ENCODE measurements around the gene CLDN1.

The CLDN1 gene

GRCh38 chr3:190269101-190269500 lies 53.1 kb downstream of the CLDN1 start:
- no peak for TF ChIP-seq CTCF (IDR thresholded peaks at IDR 0.05)

GRCh38 chr3:190266913-190267290 lies 55.3 kb downstream of the CLDN1 start:
- no peak for TF ChIP-seq CTCF (IDR thresholded peaks at IDR 0.05)

GRCh38 chr3:190266265-190266912 lies 55.9 kb downstream of the CLDN1 start:
- no peak for TF ChIP-seq CTCF (IDR thresholded peaks at IDR 0.05)

GRCh38 chr3:190265796-190266195 lies 56.5 kb downstream of the CLDN1 start:
- TF ChIP-seq CTCF (IDR thresholded peaks at IDR 0.05): no peak

- TF ChIP-seq CTCF (IDR thresholded peaks at IDR 0.05): no peak
Observed at GRCh38 chr3:190265126-190265525, 57.1 kb downstream of the CLDN1 start.

GRCh38 chr3:190261740-190262139 lies 60.5 kb downstream of the CLDN1 start:
- no peak for TF ChIP-seq CTCF (IDR thresholded peaks at IDR 0.05)

GRCh38 chr3:190261015-190261414 lies 61.2 kb downstream of the CLDN1 start:
- TF ChIP-seq CTCF (IDR thresholded peaks at IDR 0.05): no peak

- no peak for TF ChIP-seq CTCF (IDR thresholded peaks at IDR 0.05)
Observed at GRCh38 chr3:190260301-190260700, 61.9 kb downstream of the CLDN1 start.

Measured in LNCAP (cell line).